ENCODE results near the gene THAP3.

DNA sequence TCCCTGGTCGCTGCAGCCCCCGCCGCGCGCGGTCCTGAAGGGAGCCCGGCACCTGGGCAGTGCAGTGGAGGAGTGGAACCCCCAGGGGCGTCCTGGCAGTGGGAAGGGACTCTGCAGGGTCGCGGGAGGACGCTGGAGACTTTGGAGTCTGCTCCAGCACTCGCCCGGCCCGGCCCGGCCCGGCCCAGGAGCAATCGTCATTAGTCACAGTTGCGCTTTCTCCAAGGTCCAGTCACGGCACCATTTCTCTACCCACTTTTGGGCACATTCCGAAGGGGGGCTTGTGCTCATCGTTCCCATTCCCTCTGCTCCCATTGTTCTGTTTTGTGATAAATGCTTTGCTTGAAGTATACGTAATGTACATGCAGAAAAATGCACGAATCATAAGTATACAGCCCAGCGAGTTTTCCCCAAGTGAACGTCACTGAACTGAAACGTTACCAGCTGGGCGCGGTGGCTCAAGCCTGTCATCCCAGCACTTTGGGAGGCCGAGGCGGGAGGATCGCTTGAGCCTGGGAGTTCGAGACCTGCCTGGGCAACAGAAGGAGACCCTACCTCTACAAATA, 999 bp downstream of the THAP3 start:
- no peak for TF ChIP-seq KDM1A (IDR thresholded peaks at IDR 0.05; ENCODE audit: borderline replicate concordance, low read length)
- TF ChIP-seq SP1 (IDR thresholded peaks at IDR 0.05; ENCODE audit: low read depth, low read length), result no peak
- TF ChIP-seq, protein P1, sequence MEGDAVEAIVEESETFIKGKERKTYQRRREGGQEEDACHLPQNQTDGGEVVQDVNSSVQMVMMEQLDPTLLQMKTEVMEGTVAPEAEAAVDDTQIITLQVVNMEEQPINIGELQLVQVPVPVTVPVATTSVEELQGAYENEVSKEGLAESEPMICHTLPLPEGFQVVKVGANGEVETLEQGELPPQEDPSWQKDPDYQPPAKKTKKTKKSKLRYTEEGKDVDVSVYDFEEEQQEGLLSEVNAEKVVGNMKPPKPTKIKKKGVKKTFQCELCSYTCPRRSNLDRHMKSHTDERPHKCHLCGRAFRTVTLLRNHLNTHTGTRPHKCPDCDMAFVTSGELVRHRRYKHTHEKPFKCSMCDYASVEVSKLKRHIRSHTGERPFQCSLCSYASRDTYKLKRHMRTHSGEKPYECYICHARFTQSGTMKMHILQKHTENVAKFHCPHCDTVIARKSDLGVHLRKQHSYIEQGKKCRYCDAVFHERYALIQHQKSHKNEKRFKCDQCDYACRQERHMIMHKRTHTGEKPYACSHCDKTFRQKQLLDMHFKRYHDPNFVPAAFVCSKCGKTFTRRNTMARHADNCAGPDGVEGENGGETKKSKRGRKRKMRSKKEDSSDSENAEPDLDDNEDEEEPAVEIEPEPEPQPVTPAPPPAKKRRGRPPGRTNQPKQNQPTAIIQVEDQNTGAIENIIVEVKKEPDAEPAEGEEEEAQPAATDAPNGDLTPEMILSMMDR (IDR thresholded peaks at IDR 0.05; ENCODE audit: control extremely low read depth in 1 of 3, insufficient read depth in 1 of 3, low read depth in 1 of 3, low read length in 3 of 3), result no peak
- no peak for TF ChIP-seq POLR2AphosphoS5 (IDR thresholded peaks at IDR 0.05; ENCODE audit: low read depth, low read length)
- TF ChIP-seq, protein P2, sequence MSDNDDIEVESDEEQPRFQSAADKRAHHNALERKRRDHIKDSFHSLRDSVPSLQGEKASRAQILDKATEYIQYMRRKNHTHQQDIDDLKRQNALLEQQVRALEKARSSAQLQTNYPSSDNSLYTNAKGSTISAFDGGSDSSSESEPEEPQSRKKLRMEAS (IDR thresholded peaks at IDR 0.05), result no peak
- no peak for TF ChIP-seq POLR2A (IDR thresholded peaks at IDR 0.05; ENCODE audit: control extremely low read depth in 1 of 2, low read depth in 2 of 2, low read length in 2 of 2)

Measured in H1 (cell line).